CD14-positive monocyte (primary cell): Measurements from ENCODE around the gene EDEM1. TPM values are rescaled to one million over a fixed set of nuclear protein-coding genes. Genes with fewer than 3 reads are reported as not detected.

Experiments
- DNase-seq, 3 donors: peaks; one replicate each; pipeline ENCODE4 v3.0.0-alpha.2; 2011 to 2022
- H2AFZ ChIP-seq: 2 replicates; pipeline ENCODE4 v1.6.0; 2012; ENCODE audit warnings: mild to moderate bottlenecking, low read depth, low read length, inconsistent platforms; ENCODE audit not compliant: insufficient read depth, poor library complexity, severe bottlenecking
- H3K27ac ChIP-seq, 2 donors: 1 replicate in 1 of 2; 2 replicates in 1 of 2; pipeline ENCODE4 v1.5.1; 2012 to 2013; ENCODE audit warnings: low read length in 2 of 2, control low read depth in 1 of 2, inconsistent platforms in 1 of 2, low read depth in 1 of 2, mild to moderate bottlenecking in 1 of 2
- H3K27me3 ChIP-seq, 2 donors: one replicate each; pipeline versions ENCODE4 v1.6.0 to v1.6.1; 2011 to 2013; ENCODE audit warnings: low read length in 2 of 2; ENCODE audit not compliant: control insufficient read depth in 2 of 2, insufficient read depth in 2 of 2
- H3K36me3 ChIP-seq, 2 donors: replicated peaks in 1 of 2; 1 replicate in 1 of 2; 2 replicates in 1 of 2; pipeline versions ENCODE4 v1.5.1 to v1.6.1; 2012 to 2013; ENCODE audit warnings: low read length in 2 of 2, control low read depth in 1 of 2, inconsistent platforms in 1 of 2, mild to moderate bottlenecking in 1 of 2; ENCODE audit not compliant: insufficient read depth in 2 of 2, control insufficient read depth in 1 of 2
- H3K4me1 ChIP-seq, 2 donors: 1 replicate in 1 of 2; 2 replicates in 1 of 2; pipeline versions ENCODE4 v1.5.1 to v1.6.1; 2012 to 2013; ENCODE audit warnings: low read length in 2 of 2, control low read depth in 1 of 2, inconsistent platforms in 1 of 2, mild to moderate bottlenecking in 1 of 2, moderate library complexity in 1 of 2; ENCODE audit not compliant: insufficient read depth in 2 of 2, control insufficient read depth in 1 of 2
- H3K4me2 ChIP-seq: replicated peaks from 2 replicates; pipeline ENCODE3; 2012; ENCODE audit warnings: low read length, moderate library complexity, mild to moderate bottlenecking; ENCODE audit not compliant: poor library complexity, severe bottlenecking; ENCODE audit errors: extremely low read depth
- H3K4me3 ChIP-seq, 3 experiments: fragments of 200-600 bp in 1 of 3; sonication (generic) in 1 of 3; replicated peaks in 1 of 3; 1 replicate in 2 of 3; 2 replicates in 1 of 3; pipeline ENCODE4 v1.5.1; 2011 to 2013; ENCODE audit warnings: low read length in 3 of 3, mild to moderate bottlenecking in 3 of 3, control low read depth in 2 of 3, low read depth in 2 of 3, inconsistent platforms in 1 of 3, moderate library complexity in 1 of 3
- H3K79me2 ChIP-seq: 2 replicates; pipeline ENCODE4 v1.6.0; 2012; ENCODE audit warnings: mild to moderate bottlenecking, control low read depth, inconsistent platforms, low read length, moderate library complexity; ENCODE audit not compliant: insufficient read depth
- H3K9ac ChIP-seq: 2 replicates; pipeline ENCODE4 v1.6.0; 2017; ENCODE audit warnings: low read length, mild to moderate bottlenecking; ENCODE audit not compliant: insufficient read depth, poor library complexity, severe bottlenecking
- H3K9me3 ChIP-seq, 2 donors: replicated peaks in 1 of 2; 1 replicate in 1 of 2; 2 replicates in 1 of 2; pipeline versions ENCODE4 v1.5.1 to v1.6.1; 2012 to 2013; ENCODE audit warnings: low read length in 2 of 2, control low read depth in 1 of 2; ENCODE audit not compliant: control insufficient read depth in 1 of 2, insufficient read depth in 1 of 2
- H4K20me1 ChIP-seq: 2 replicates; pipeline ENCODE4 v1.6.0; 2012; ENCODE audit warnings: mild to moderate bottlenecking, low read length, control low read depth, moderate library complexity; ENCODE audit not compliant: insufficient read depth
- H3K27ac Mint-ChIP-seq, 7 donors: one replicate each; pipeline ENCODE4 v1.8.0; 2020; ENCODE audit warnings: mild to moderate bottlenecking in 7 of 7, mixed read lengths in 7 of 7, moderate library complexity in 6 of 7, inconsistent platforms in 2 of 7
- H3K27me3 Mint-ChIP-seq, 3 donors: one replicate each; pipeline ENCODE4 v1.8.0; 2021 to 2022; ENCODE audit warnings: low read depth in 3 of 3, mild to moderate bottlenecking in 3 of 3, mixed read lengths in 3 of 3, moderate library complexity in 3 of 3, inconsistent platforms in 1 of 3
- H3K36me3 Mint-ChIP-seq, 2 donors: one replicate each; pipeline ENCODE4 v1.8.0; 2020; ENCODE audit warnings: mixed read lengths in 2 of 2, inconsistent platforms in 1 of 2, mild to moderate bottlenecking in 1 of 2
- H3K4me1 Mint-ChIP-seq: one replicate; pipeline ENCODE4 v1.8.0; 2020; ENCODE audit warnings: mild to moderate bottlenecking, mixed read lengths
- H3K4me3 Mint-ChIP-seq, 2 donors: one replicate each; pipeline ENCODE4 v1.8.0; 2020; ENCODE audit warnings: mild to moderate bottlenecking in 2 of 2, mixed read lengths in 2 of 2, moderate library complexity in 1 of 2
- H3K9me3 Mint-ChIP-seq, 7 donors: one replicate each; pipeline ENCODE4 v1.8.0; 2020 to 2022; ENCODE audit warnings: mixed read lengths in 7 of 7, mild to moderate bottlenecking in 6 of 7, moderate library complexity in 6 of 7, inconsistent platforms in 2 of 7
- CTCF ChIP-seq: fragments of 200-600 bp; IDR thresholded peaks from one replicate; pipeline ENCODE4 v1.8.0; 2022; ENCODE audit warnings: antibody characterized with exemption, mild to moderate bottlenecking
- whole genome bisulfite sequencing: methylation state at CpG from one replicate; pipeline ENCODE4 v1.1.5; 2013; ENCODE audit warnings: missing lambda C conversion rate; ENCODE audit not compliant: insufficient coverage; 5-methylcytosine and 5-hydroxymethylcytosine counted together
- intact Hi-C, 2 donors: fragments of 100-400 bp; cut with micrococcal nuclease; formaldehyde crosslinking; loops; one replicate each; pipeline versions ENCODE4 v1.15.0 to v1.15.1; 2023
- polyA plus RNA-seq, 3 donors: library from polyadenylated mRNA; depleted of rRNA in 1 of 3; unstranded in 2 of 3; stranded (reverse) in 1 of 3; fragments of 300-500 nt in 2 of 3; fragments of >200 nt in 1 of 3; fragmentation: Illumina TruSeq in 2 of 3; gene quantifications; 1 replicate in 2 of 3; 2 replicates in 1 of 3; pipeline ENCODE4 v1.2.3, GENCODE V29; 2012 to 2021

EDEM1 gene
- polyA plus RNA-seq, 3 donors: 17.5 to 31.7 (median 23.7) TPM

DNA sequence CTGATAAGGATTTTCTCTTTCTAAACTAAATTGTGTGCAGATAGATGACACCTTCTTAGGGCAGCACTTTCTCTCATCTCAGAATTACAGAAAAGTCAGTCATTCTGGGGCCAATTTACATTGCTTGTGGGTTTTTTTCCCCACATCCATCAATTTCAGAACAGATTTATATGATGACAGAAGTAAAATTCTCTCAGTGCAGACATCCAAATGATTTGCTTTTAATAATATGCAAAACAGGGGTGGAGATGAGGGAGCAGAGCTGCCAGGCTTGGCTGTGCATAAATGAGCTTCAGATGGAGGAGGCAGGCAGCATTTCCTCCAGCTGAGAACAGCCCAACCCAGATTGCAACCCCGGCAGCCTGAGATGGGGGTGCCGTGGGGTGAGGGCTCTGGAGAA lies 44.0 kb downstream of the EDEM1 start:
- no peak overlapping the region for H3K27ac Mint-ChIP-seq
- Histone ChIP-seq H3K27ac (no peak overlapping the region), H3K9me3 (no peaks in the 10 kb centered on the region), H3K4me1 (no peaks in the 10 kb centered on the region), H3K4me3 (no peak overlapping the region), H3K27me3 (no peaks in the 10 kb centered on the region), H3K36me3 (no peaks in the 10 kb centered on the region), H3K4me2 (no peak overlapping the region), H3K79me2 (no peaks in the 10 kb centered on the region), H4K20me1 (no peaks in the 10 kb centered on the region), H3K9ac (no peak overlapping the region), H2AFZ (no peak overlapping the region)
- DNase-seq: no peak
- intact Hi-C loops: no loop called here
- WGBS: 31% methylated on average over 2 of the region's 2 CpGs
- H3K4me1 Mint-ChIP-seq: peaks cover 4% of the 10 kb centered on the region
- H3K4me3 Mint-ChIP-seq: no peak overlapping the region
- peaks cover 3 to 5% (median 3%) of the 10 kb centered on the region in 3 donors for H3K27me3 Mint-ChIP-seq
- no peak for TF ChIP-seq CTCF
- H3K36me3 Mint-ChIP-seq: no peaks in the 10 kb centered on the region
- H3K9me3 Mint-ChIP-seq: no peaks in the 10 kb centered on the region

DNA sequence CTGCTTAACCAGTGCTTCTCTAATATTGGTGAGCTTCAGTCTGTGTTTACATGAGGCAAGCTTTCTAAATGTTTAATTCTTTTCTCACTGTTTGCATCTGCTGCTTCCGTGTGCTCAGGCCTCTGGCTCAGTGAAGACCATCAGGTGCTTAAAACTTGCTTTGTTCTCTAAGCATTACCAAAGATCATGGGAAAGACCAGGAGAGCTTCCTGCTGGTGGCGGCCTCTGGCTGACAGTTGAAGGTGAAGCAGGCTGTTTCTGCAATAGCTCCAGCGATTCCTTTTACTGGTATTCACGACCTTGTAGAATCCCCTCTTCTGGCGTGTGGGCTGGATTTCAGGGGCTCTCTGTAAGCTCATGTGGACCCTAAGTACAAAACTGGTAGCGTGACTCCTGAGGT lies 45.1 kb downstream of the EDEM1 start:
- H3K4me3 ChIP-seq: no peak overlapping the region
- 65% methylated on average over 6 of the region's 6 CpGs for WGBS
- no peaks in the 10 kb centered on the region for H3K4me1 ChIP-seq
- peaks cover 4% of the 10 kb centered on the region for H3K4me1 Mint-ChIP-seq
- peak overlapping the region in 1 of 7 donors; percentile 64 for H3K27ac Mint-ChIP-seq
- H2AFZ ChIP-seq: no peak overlapping the region
- H4K20me1 ChIP-seq: no peaks in the 10 kb centered on the region
- H3K9me3 ChIP-seq: no peaks in the 10 kb centered on the region
- H3K27me3 ChIP-seq: no peaks in the 10 kb centered on the region
- no peak for DNase-seq
- no peak overlapping the region for H3K27ac ChIP-seq
- H3K36me3 ChIP-seq: no peaks in the 10 kb centered on the region
- H3K79me2 ChIP-seq: no peaks in the 10 kb centered on the region
- TF ChIP-seq CTCF: no peak
- H3K9ac ChIP-seq: no peak overlapping the region
- intact Hi-C loops: no loop called here
- H3K4me3 Mint-ChIP-seq: no peak overlapping the region
- peaks cover 0 to 5% (median 3%) of the 10 kb centered on the region in 3 donors for H3K27me3 Mint-ChIP-seq
- no peaks in the 10 kb centered on the region for H3K9me3 Mint-ChIP-seq
- no peaks in the 10 kb centered on the region for H3K36me3 Mint-ChIP-seq
- H3K4me2 ChIP-seq: no peak overlapping the region
